GM21529 (cell line): ENCODE measurements around the gene MACF1.
"Not testable (repeated sequence)": the region's sequence is repeated elsewhere in the genome, so short reads cannot be mapped to it uniquely, and the experiment has no call there.

Source experiments
- ATAC-seq: cut with Tn5 transposase; IDR thresholded peaks from one replicate; pipeline ENCODE4 v1.9.1; 2021; ENCODE audit not compliant: unreplicated experiment

MACF1 gene

DNA sequence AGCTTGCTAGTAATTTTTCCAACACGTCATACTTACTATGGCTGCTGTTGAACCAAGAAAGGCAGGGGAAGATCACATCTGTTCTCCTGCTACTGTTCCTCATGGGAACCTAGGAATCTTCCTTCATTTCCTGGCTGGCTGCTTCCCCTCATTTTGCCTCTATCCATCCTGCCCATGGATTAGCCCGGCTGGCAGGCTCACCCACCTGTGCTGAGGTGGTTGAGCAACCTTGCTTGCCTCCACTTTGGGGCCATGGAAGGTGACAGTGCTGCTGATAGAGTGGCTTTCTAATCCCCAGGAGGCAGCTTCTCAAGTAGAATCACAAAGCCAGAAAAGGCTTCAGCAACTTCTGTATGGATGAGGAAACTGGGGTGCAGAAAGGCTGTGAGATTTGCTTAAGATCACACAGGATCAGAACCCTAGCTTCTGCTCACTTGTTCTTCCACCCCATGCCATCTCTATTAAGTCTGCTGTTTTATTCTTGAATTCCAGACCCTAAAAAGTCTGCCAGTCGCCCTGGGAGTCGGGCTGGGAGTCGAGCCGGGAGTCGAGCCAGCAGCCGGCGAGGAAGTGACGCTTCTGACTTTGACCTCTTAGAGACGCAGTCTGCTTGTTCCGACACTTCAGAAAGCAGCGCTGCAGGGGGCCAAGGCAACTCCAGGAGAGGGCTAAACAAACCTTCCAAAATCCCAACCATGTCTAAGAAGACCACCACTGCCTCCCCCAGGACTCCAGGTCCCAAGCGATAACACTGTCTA lies 280.7 kb downstream of the MACF1 start:
- ATAC-seq: no peak

DNA sequence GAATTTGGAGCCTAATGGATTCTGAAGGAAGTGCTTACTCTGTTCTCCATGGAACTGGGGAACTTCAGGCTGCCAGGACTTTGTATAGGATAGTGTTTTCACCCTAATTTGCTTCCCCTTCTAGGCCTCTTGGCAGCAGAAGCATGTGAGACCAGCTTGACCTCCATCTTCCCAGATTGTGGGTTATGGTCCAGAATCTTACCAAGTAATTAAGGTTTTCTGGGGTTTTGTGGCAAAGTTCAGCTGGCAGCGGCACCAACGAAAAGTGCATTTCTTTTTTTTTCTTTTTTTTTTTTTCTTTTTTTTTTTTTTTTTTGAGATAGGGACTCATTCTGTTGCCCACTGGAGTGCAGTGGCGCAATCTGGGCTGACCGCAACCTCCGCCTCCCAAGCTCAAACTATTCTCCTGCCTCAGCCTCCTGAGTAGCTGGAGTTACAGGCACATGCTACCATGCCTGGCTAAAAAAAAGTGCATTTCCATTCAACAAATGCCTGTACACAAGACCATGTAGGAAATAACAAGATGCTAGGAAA lies 283.6 kb downstream of the MACF1 start:
- no peak for ATAC-seq

DNA sequence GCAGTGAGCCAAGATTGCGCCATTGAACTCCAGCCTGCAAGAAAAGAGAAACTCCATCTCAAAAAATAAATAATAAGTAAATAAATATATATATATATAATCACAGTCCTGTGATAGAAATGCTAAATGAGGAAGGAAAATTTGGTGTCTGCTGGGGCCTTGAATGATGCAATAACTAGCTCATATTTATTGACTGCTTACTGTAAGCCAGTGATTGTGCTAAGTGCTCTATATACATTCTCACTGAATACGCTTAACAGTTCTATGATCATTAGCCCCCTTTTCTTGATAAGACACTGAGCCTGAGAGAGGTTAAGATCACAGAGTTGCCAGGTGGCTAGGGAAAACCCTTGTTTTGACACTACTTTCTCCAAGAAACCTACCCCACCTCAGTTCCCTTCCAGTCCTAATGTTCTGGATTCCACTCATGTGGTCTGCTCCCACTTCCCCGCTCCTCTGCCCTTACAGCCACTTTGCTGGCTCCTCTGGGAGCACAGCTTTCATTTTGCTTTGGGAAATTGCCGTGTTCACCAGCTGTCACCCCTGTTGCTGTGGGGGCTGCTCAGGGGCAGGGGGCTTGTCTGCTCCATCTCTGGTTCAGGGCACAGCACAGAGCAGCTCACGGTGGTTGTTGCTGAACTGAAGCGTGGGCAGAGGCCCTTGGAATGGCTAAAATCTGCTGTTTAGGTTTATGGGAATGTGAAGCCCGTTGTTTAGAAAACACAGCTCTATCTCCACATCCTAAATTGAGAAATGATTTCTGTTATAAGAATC lies 284.5 kb downstream of the MACF1 start:
- ATAC-seq: no peak

DNA sequence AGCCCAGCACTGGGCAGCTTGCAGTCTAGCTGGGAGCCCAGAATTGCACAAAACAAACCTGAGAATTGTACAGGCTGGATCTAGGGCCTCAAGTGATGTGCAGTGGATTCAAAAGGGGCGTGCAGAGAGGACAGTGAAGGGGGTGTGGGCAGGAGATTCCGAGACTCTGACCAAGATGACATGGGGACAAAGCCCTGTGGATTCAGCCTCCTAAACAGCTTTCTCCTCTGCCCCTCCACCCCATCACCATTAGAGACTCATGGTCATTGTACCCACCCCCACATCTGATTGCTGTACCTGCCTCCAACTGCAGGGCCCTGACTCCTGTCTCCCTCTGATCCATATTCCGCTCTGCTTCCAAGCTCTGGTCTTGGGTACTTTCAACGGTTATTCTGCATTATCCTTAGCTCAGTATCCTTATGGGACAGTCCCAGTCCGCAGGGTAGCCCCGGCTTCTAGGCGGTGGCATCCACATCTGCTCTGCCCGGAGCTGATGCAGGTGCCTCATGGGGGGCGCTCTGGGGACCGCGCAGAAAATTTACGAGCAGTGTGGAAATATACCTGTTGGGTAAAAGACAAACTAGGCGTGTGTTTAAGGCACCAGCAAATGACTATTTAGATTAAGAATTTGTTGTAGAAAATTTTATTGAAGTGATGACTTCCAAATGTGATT lies 285.2 kb downstream of the MACF1 start:
- no peak for ATAC-seq

DNA sequence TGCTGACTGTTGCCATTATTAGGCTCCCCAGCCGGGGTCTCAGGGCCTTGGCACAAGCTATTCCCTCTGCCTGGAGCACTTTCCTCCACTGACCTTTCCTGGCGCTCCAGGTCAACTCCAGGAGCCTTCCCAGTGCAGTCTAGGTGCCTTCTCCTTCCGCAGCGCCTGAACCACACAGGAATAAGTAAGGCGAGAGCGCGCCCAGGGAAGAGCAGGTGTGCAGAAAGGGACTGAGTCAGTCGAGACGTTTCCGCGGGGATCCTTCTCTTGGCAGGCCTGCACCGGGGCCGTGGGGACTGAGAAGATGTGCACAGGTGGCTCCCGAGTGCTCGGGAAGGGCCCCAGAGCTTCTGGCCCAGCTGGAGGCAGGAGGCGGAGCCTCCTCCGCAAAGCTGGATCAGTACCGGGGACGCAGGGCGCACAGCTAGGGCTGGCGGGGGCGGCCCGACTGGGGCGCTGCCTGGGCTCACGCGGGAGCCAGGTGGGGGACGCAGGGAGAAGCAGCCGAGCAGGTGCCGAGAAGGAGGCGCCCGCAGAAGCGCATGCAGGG lies 286.2 kb downstream of the MACF1 start:
- ATAC-seq: peak; percentile 10

DNA sequence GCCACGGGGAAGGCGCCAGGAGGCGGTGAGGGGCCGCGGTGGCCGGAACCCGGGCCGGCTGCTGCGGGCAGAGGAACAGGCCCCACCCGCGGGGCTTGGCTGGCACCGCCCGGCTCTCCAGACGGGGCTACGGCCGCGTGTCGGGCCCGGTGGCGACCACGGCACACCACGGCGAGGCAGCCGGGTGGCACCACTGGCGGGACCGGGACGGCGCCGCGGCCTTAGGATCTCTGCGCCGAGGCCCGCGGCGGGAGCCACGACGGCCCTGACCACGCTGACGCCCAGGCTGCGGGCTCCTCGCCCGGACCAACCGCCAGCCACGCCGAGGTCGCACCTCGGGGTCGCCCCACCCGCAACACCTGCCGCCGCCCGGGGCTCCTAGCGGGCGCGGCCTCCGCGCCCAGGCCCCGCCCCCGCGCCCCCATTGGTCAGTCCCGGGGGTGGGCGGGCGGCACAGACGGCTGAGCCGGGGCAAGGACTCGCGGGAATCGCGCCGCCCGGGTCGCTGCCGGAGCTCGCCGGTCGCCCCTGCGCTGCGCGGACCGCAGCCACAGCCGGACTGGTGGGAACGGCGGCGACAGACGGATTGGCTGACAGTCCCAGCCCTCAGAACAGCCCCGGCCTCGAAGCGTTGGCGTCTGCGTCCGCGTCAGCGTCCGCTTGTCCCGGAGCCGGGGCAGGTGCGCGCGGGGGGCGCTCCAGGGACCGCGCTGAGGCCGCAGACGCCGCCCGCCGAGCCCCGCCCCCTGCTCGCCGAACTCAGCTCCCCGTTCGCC lies 286.8 kb downstream of the MACF1 start, which contains the start of gene BMP8A:
BMP8A (plus strand) TSS at position 491 of the 776 bp plus-strand sequence. CDS start 356 bp downstream, outside the sequence.
- ATAC-seq: peak; percentile 71

DNA sequence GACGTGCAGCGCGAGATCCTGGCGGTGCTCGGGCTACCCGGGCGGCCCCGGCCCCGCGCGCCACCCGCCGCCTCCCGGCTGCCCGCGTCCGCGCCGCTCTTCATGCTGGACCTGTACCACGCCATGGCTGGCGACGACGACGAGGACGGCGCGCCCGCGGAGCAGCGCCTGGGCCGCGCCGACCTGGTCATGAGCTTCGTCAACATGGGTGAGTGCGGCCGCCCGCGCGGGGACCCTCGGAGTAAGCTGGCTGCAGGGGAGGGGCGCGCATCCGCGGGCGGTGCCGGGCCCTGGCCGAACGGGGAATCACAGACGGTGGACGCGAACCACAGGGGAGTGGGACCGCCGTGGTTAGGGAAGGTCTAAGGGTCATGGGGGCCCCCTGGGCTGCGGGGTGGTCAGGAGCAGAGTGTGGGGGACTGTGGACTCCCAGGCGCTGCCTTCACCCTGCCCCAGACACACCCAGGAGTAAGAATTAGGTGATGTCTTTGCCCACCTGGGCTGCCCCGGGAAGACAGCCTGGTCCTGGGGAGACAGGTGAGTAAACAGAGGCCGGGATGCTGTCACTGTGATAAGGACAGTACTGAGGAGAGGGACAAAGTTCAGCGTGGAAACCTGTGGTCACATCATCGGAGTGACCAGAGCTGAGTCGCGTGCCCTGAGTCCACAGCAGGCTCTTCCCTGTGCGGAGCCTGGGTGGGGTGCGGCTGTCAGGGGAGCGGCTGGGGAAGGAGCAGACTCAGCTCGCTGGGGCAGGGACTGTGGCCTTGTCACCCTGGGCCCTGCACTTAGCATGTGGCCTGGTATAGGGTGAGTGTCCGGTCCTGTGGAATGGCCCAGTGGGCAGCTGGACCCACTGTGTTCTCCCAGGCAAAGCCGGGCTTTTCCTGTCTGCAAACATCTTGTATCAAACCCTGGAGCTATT lies 287.9 kb downstream of the MACF1 start:
- ATAC-seq: not testable (repeated sequence)

DNA sequence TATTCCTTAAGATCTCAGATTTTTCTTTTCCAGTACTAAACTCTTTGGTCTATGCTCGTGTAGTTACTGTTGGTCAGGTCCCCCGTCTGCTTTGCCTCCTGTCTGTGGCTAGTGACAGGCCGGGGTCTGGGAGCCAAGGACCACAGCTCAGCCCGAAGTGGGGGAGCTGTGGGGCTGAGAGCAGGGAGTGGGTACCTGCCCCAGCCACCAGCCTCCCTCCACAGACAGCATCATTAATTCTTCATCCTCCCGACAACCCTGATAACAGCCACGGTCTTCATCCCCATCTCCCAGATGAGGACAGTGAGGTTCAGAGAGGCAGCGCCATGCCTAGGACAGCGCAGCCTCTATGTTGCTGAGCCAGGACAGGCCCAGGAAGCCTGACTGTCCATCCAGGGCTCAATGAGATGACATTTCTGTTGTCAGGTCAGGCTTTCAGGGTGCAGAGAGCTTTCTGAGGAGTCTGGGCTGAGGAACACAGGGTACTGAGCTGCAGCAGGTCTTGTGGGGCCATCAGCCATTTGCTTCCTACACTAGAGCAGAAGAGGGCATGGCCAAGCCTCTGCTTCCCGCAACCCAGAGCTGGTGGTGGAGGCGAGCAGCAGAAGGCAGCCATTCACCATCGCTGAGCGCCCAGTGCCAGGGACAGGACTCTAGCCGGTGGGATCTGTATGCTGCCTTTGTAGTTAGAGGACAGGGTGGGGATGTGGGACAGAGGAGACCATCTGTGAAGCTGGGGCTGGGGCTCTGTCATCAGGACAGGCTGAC lies 288.7 kb downstream of the MACF1 start:
- not testable (repeated sequence) for ATAC-seq

DNA sequence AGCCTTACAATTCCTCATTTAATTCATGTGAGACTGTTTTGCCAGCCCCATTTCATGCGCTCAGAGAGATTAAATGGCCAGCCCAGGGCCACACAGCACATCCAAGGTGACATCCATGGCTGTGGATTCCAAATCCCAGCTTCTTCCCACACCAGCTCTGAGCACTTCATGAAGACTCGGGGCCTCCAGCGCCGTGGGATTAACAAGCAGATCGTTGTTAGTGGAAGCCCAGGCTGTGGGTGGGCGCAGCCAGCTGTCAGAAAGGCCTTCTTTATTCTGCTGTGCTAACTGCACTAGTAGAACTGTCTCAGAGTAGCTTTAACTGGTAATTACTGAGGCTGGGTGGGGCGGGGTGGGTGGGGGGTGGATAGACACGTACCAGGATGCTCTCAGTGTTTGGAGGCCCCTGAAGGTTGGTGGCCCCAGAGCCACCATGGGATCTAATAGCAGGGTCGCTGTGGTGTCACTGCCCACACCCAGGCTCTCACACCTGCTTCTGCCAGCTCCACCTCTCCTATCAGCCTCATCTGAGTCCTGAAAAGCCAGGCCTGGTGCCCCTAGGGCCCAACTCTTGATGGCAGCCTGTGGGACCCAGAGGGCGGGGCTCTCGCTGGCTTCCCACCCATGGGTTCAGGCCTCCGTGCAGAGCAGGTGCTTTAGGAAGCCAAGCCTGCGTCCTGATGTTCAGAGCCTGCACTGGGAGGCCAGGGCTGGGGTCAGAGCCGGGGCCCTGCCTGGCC lies 290.3 kb downstream of the MACF1 start:
- ATAC-seq: no peak

DNA sequence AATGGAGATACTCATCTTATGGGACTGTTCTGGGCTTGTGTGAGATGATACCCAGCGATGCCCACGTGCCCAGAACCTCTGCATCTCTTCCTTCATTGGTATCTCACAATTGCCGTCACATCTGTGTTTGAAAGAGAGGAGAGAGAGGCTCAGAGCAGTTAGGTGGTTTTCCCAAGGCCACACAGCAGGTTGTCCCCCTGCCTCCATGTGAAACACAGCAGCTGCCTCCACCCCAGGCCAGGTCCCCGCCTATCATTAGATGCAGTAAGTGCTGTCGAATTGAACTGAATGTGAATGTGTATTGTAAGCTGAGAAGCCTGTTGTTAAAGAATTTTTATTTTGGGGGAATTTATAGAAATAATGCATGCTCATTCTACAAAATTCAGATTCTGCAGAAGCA lies 292.0 kb downstream of the MACF1 start:
- not testable (repeated sequence) for ATAC-seq

DNA sequence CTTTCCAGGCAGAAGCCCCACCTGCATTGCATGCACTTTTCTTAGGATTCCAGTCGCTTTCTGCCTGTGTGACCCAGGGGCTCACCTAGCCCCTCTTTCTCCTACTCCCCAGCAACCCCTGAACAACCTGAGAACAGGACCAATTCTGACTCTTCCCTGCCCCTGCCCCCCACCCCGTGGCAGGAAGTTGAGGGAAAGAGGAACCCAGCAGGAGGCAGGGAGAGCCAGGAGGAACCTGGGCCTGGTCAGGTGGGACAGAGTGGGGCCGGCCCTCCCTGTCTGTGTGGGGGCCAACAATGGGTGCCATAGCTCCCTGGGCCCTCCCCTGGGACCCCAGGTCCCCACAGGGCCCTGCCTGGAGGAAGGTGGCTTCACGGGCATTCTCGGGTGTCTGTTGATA lies 293.1 kb downstream of the MACF1 start:
- ATAC-seq: no peak

DNA sequence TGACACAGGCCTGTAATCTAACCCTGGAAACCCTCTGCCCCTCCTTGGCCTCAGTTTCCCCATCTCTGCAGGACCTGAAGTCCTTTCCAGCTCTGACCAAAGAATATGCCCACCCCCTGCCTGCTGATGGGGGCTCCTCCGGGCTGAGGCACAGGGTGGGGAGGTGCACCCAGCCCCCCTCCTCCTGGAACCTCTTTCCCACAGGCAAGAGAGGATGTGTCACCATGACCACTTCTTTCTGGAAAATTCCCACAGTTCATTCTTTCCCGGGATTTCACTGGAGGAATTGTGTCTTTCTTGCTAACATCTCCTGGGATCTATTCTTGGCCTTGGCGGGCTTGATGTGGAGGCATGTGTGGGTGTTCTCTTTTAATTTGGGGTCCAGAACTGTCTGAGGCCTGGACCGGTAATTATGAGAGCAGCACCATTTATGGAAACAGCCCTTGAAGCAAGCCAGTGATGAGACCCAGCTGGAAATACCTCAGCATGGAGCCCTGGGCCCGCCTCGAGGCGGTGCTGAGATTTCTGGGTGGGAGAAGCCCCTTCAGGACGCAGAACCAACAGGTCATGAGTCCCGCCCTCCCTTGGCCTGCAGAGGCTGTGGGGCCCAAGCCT lies 293.7 kb downstream of the MACF1 start:
- not testable (repeated sequence) for ATAC-seq

DNA sequence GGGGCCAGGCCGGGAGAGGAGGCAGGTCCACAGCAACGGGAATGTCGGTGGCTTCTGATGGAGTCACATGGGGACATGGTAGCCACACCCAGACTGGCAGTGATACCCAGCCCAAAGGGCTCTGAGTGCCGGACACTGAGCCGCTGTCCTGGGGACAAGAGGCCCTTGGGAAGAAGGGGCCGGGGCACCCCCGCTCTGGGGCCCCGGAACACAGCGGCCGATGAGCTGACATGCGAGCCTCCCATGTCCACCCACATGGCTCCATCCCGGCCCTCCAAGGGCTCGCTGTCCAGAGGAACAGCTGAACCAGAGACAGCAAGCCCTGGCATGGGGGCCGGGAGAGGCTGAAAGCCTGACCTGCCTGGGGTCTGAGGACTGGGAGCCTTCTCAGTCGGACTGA lies 294.3 kb downstream of the MACF1 start:
- not testable (repeated sequence) for ATAC-seq

DNA sequence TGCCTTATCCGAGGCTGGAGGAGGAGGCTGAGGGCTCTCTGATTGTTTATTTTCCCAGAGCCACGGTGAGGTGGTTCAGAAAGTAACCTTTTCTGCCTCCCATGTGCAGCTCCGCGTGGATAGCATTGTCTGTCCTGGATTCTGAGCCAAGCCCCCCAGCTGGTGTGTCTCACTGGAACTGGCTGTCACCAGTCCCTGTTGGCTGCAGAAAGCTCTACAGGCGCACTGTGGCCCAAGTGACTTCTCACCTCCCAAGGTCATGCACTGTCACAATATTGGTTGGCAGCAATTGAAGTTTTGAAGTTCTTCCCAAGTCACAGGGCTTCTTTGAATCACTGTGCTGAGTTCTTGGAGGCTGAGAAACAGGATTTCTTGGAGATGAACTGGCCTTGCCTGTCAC lies 295.2 kb downstream of the MACF1 start:
- ATAC-seq: no peak

DNA sequence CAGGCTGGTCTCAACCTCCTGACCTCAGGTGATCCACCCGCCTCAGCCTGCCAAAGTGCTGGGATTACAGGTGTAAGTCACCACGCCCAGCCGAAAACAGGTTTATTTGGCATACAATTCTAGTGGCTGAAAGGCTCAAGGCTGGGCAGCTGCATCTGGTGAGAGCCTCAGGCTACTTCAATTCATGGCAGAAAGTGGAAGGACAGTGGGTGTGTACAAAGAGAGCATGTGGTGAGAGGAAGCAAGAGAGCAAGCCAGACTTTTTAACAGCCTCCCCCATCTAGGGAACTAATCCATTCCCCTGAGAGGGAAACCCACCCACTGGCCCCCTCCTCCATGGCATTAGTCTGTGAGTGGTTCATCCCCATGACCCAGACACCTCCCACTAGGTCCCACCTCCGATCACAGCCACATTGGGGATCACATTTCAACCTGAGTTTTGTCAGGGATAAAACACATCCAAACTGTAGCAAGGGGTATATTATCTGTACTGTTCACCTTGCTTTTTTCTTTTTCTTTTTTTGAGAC lies 296.4 kb downstream of the MACF1 start:
- ATAC-seq: no peak

DNA sequence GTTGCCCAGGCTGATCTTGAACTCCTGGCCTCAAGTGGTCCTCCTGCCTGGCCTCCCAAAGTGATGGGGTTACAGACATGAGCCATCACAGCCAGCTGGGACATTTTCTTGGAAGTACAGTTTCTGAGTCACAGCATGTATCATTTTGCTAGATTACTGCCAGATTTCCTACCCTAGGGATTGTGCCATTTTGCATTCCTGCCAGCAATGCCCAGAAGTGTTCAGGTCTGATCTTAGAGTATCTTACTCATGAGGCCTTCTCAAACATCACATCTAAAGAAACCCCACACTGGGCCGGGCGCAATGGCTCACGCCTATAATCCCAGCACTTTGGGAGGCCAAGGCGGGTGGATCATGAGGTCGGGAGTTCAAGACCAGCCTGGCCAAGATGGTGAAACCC lies 297.2 kb downstream of the MACF1 start:
- ATAC-seq: no peak

DNA sequence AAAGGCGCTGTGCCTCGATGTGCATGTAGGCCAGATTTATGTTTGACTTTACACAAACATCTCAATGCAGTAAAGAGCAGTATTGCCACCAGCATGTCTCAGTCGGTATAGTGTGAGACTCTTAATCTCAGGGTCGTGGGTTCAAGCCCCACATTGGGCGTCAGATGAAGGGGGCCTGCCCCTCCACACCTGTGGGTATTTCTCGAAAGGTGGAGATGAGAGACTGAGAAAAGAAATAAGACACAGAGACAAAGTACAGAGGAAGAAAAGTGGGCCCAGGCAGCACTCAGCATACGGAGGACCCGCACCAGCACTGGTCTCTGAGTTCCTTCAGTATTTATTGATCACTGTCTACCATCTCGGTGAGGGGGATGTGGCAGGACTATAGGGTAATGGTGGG lies 299.9 kb downstream of the MACF1 start:
- ATAC-seq: not testable (repeated sequence)
